GM18861 (cell line): ENCODE results near the gene MRPL21.
"Not testable (repeated sequence)": the region's sequence is repeated elsewhere in the genome, so short reads cannot be mapped to it uniquely, and the experiment has no call there.

Experiments
- ATAC-seq: cut with Tn5 transposase; IDR thresholded peaks from one replicate; pipeline ENCODE4 v1.9.1; 2021; ENCODE audit not compliant: unreplicated experiment

MRPL21 gene

DNA sequence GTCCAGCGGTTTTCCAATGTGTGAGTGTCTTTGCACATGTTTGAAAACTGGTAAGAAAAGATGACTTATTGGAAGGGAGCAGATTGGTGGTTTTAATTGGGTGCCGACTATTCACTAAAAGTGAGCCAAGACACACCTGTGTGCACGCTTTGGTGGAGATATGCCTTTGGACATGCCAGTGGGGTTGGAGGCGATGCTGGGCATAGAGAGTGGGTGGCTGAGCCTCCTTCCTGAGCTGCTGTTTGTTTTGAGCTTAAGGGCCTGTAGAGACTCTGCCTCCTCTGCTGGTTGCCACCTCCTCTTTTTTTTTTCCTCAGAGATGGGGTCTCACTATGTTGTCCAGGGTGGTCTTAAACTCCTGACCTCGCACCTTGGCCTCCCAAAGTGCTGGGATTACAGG lies 9.6 kb upstream of the MRPL21 start:
- ATAC-seq = no peak

DNA sequence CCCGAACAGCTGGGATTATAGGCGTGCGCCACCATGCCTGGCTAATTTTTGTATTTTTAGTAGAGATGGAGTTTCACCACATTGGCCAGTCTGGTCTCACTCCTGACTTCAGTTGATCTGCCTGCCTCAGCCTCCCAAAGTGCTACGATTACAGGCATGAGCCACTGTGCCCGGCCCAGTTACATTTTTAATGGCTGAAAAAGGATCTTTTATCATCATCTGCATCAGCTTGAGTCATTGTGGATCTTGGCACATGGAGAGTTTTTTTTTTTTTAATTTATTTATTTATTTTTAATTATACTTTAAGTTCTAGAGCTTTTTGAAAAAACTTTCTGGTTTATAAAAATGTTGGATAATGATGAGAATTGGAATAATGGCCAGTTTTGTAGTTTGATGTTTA lies 8.6 kb upstream of the MRPL21 start:
- ATAC-seq = no peak

DNA sequence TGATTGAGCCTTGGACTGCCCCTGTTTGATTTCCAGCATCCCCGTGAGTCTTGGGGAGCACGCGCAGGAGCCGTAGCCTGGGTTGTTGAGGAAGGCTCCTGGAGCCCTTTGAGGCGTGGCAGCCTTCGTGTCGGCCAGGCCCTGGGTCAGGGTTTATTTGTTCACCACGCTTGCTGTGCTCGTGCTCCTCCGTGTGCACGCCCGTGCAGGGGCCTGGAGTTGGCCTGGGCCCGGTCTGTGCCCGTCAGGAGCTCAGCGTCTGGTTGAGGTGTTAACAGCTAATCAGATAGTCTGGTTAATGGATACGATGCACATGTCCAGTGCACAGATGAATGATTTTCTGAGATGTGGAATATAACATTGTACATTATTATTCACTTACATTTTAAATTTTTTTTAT lies 8.1 kb upstream of the MRPL21 start:
- no peak for ATAC-seq

DNA sequence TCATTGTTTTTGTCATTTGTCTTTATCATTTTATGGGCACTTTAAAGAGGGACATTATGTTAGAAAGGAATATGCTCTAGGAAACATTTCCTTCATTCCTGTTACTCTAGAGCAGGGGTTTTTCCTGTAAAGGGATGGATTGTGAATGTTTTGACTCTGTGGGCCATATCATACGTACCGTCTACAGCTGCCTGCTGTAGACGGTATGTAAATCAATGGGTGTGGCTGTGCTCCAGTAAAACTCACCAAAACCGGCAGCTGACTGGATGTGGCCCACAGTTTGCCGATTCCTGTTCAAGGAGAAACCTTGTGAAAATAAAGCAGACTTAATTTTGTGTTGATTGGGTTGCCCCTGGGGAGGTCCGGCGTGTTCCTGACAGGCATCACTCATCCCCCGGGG lies 7.3 kb upstream of the MRPL21 start:
- no peak for ATAC-seq

DNA sequence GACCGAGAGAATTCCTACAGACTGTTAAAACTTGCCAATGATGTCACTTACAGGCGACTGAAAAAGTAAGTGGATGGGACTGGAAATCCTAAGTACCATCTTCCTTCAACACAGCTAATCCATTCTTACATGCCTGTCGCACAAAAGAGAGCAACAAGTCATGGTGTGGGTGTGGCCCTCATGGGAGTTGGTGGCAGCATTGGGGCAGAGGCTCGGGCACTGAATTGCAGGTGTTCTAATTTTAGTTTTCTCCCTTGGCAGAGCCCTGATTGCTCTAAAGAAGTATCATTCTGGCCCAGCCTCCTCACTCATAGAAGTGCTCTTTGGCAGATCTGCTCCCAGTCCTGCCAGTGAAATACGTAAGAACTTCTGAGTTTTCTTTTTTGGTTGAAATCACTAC lies 4.6 kb upstream of the MRPL21 start:
- ATAC-seq = no peak

DNA sequence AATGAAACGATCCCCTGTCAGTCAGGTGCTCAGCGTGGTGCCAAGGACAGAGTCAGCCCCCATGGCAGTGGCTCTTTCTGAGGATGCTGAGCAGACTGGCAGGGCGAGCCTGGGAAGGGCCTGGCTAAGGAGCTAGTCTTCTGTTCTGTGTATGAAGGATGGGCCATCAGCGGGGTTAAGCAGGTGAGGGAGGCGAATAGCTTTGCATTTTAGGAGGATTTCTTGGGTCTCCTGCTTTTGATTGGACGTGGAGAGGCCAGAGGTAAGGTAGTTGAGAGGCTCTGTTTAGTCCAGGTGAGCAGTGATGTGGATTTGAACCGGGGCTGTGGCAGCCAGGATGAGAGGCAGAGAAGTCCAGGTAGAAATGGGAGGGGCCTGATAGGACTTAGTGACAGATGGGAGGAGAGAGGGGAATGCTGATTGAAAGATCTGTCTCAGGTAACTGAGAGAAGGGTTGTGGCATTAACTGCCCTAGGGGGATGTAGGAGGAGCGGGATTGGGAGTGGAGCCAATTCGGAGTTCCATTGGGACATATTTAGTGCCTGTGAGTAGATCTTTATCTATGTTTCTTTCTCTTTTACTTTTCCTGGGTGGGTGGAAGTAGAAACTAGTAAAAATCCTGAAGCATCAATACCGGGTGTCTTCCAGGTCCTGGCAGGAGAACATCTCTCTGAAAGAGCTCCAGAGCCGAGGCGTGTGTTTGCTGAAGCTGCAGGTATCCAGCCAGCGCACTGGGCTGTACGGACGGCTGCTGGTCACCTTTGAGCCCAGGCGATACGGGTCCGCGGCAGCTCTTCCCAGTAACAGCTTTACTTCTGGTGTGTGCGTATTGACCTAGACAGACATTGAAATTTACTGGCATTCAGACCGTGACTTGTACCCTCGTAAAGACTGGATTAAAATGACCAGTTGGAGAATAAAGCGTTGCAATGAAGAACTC lies 2.1 kb upstream of the MRPL21 start:
- no peak for ATAC-seq

DNA sequence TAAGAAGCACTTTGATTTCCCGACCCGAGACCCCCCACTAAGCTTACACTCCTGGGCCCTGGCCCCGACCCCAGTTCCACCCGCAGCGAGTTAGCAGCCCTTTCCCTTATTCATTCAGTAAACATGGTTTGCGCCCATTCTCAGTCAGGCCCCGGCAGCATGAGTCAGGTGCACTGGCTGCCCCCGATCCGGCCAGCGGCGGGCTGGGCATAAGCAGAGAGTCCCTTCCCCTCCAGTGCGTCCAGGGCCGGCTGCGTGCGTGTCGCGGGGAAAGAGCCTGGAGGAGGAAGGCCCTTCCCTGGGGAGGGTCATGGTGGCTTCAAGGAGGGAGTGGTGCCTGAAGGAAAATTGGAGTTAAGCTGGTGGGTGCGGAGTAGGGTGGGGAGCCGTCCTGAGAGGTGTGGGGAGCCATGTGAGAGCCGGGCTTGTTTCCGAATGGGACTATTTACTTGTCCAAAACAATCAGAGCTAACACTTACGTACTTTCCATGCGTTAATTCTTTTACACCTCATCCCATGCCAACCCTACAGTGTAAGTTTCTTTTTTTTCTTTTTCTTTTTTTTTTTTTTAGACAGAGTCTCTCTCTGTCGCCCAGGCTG lies 716 bp upstream of the MRPL21 start:
- no peak for ATAC-seq

DNA sequence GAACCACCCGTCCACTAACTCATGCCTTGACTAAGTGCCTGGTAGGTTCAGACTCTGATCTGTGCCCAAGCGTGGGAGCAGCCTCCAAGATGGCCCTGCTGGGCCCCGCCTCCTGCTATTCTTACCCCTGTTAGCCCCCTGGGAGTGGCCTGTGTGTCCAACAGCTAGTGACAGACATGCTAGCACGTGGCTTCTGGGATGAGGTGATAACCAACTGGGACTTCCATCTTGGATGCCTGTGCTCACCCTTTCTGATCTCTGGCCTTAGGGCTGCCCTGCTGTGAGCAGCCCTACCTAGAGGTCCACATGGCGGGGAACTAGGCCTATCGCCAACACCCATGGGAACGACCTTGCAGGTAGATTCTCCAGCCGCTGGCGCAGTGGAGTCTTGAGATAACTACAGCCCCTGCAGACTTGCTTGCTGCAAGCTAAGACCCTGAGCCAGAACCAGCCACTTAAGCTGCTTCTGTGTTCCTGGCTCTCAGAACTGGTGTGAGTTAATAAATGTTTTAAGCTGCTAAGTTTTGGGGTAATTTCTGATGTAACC lies 2.7 kb downstream of the MRPL21 start:
- ATAC-seq = no peak

DNA sequence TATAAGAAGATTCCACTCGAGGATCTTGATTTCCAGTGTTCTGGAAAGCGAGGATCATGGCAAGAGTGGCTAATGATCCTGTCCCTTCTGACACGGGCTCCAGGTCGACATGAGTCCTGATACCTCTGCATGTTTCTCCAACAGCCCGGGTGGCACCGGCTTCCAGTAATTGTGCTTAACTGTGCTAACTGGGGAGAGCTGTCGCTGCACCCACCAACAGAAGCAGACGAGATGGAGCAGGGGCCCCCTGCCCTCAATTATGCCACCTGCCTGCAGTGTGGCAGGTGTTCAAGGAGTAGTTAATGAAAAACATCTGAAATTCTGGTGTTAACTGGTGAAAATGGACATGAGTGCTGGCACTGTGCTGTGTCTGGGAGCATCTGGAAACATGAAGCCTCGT lies 6.2 kb downstream of the MRPL21 start:
- no peak for ATAC-seq

DNA sequence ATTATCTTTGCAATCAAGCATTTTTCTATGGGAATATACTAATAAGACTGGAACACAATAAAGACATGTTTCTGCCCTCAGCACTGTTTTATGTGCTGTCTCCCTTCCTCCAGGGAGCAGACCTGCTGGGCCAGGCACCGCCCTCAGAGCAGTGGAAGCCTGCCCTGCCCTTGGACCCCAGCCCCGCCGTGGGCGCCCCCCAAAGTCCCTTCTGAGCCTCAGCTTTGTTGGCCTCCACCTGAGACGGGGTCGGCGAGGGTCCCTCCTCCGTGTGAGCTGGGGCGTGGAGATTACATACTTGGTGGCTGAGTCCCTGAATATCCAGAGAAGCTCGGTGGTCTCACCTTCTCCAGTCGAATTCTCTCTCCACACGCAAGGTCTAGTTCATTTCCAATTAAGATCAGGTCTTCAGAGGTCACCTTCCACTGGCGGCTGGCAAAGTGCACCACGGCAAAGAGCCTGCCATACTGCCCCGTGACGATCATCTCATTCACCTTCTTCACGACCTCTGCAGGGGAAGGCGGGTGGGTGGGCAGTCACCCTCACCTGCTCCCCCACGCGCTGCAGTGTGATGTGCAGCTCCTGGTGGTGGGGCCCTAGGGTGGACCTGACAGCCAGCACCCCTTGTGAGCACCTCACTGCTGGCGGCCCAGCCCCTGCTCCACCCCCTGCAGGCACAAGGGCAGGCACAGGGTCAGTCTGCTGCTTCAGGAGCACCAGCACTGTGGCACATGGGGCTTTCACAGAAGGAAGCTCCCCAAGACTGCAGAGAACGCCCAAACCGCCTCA lies 7.3 kb downstream of the MRPL21 start:
- ATAC-seq = no peak

DNA sequence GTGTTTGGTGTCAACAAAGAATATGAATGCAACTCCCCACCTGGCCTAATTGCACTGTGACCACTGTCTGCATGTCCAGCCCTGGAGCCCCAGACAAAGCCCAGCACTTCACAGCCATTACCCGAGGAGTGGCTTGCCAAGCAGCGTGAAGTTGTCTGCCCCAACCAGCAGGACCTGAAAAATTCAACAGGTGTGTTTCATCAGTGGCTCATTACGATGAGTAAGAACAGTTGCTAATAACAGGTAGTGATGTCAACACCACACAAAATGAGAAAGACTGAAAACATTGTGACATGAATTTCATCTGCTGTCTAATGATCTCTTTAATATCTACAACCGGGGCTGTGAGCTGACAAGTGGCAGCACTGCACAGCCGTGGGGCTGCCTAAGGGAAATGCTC lies 10.3 kb downstream of the MRPL21 start:
- ATAC-seq = no peak

DNA sequence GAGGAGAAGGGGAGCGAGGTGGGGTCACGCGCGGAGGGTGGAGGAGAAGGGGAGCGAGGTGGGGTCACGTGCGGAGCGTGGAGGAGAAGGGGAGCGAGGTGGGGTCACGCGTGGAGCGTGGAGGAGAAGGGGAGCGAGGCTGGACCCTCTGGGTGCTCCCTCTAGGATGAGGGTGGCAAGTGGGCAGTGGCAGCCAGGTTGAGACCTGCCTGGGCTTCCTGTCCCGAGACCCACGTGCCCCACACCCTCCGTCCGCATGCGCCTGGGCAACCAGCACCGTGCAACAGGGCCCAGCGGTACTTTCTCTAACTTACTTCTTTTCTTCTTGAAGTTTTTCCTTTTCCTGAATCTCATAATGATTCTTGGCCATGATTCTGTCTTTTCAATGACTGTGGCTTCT lies 11.1 kb downstream of the MRPL21 start:
- ATAC-seq = no peak

DNA sequence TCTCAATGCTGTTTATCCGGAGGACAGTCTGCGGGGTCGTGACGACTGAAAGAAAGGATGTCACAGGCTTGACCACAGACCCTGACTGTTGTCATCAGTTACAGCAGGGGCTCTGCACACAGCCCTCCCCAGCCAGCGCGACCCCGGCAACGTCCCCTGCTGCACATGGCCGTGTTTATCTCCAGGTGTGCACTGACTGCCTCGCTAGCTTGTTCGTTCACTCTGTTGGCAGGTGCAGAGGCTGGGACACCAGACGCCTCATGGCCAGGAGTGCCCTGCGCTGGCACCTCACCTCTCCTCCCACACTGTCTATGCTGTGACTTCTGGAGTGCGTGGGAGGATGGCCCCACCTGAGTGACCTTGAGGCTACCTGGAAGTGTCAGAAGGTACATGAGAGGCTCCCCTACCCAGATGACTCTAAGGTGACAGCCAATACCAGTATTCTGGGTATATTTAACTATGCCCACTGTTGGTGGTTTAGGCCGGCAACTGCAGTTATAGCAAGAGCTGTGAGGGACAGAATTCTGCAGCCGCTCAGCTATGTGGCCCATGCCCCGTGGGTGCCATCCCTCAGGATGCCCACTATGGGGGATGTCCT lies 12.2 kb downstream of the MRPL21 start:
- no peak for ATAC-seq

DNA sequence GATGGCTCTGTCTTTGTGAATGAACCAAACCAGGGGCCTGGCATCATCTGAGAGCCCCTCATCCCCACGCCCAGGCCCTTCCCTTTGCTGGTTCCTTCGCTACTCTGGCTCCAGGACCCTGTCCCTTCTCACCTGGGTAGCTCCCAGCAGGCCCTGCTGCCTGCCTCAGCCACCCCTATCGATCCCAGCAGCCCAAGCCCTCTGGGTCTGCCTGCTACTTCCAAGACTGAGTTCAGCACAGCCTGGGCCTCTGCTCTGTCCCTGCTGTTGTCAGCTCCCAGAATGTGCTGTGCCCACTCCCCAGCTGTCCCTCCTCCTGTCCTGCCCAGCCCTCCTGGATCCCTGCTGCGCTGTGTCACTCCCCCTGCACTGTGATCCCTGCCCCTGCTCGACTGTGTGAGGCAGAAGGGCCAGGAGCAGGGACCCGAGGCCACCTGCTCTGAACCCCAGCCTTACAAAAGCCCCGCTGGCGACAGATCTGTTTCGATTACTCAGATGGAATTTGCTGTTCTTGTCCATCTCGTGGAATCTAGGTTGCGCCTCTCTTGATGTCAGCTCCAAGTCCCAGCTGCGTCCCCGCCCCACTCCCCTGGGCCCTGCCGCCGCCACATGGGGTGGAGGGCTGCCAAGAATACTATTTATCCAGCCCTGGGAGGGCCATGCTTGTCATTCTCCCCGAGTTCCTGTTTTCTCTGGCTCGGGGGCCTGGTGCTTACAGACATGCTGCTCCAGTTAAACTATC lies 13.0 kb downstream of the MRPL21 start:
- ATAC-seq = no peak

DNA sequence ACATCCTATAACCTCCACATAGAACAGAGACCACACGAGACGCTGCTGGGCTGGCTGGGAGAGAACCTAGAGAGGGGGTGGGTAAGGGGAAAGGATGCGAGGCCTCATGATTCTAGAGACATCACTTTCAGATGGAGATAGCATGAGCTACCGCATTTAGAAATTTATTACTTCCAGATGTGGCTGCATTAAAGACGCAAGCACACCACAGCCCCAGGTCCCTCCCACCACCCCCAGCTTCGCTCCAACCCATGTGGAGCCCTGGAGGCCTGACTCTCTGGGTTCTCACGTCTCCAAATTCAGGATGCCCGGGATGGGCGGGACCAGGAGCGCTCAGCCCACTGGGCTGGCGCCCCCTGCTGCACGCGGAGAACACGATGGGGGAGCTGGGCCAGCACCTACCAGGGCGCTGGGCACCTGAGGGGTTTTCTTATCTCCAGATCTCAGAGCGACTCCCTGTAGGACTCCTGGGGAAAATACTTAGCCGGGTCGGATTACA lies 13.6 kb downstream of the MRPL21 start:
- ATAC-seq = no peak

DNA sequence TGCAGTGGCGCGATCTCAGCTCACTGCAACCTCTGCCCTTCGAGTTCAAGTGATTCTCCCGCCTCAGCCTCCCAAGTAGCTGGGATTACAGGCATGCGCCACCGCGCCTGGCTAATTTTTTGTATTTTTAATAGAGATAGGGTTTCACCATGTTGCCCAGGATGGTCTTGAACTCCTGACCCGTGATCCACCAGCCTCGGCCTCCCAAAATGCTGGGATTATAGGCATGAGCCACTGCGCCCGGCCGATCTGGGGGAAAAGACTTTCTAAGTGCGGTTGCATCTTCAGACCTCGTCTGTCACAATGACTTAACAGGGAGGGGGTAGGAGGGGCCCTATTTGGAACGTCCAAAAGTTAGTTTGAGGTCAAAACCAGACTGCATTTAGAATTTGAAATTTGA lies 18.8 kb downstream of the MRPL21 start:
- not testable (repeated sequence) for ATAC-seq

DNA sequence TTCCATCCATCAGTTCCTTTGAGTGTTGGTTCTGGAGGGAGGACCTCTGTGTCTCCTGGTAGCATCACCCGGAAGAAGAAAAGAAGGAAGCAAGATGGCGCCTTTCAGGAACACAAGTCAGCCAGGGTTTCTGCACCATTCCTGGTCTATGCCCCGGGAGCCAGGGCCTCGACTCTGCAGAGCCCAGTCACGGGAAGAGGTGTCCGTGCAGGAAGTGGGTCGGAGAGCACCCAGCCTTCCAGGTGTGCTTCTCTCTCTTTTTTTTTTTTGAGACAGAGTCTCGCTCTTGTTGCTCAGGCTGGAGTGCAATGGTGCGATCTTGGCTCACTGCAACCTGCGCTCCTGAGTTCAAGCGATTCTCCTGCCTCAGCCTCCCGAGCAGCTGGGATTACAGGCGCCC lies 21.2 kb downstream of the MRPL21 start:
- no peak for ATAC-seq

DNA sequence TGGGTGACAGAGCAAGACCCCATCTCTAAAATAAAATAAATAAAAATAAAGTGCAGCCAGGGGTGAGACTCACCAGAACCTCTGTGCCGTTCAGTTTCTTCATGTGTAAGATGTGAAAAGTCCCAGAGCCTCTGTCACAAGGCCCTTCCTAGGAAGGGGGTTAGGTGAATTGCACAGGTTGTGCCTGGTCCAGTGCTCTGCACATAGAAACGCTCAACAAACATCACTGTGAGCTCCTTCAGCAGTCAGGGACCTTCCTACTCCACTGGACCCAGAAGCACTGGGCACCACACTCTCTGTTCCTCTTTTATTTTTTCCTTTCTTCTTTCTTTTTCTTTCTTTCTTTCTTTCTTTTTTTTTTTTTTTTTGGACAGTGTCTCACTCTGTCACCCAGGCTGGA lies 22.3 kb downstream of the MRPL21 start:
- ATAC-seq = no peak

DNA sequence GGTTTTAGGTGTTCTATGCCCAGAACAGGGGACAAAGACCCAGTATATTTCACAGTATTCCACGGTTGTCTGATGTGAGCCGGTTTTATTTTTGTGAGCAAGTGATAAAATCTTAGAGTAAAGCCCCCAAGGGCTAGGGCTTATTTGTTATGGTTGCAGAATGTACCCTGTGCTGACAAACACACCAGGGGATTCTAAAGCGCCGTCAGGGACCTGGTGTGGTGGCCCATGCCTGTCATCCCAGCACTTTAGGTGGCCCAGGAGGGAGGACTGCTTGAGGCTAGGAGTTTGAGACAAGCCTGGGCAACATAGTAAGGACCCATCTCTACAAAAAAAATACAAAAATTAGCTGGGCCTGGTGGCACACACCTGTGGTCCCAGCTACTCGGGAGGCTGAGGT lies 22.8 kb downstream of the MRPL21 start:
- ATAC-seq = no peak

DNA sequence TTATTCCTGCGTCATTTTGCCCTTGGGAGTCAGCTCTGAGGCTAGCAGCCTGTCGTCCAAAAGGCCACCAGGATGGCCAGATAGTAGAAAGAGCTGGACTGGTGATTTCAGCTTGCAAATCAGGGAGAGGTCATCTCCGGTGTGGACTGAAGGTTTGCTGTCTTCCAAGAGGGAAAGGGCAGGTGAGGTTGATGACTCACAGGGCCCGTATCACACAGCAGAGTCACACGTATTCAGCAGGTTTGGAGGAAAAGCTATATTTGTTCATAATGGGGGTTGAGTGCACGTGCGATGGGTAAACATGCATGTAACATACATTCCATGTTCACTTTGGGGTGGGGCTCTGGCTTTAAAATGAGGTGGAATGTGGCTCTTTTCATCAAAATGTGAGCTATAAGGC lies 25.6 kb downstream of the MRPL21 start:
- ATAC-seq = no peak
